Liver (tissue), 9 donors: Measurements from ENCODE around the gene CCNC. TPM values are rescaled to one million over a fixed set of nuclear protein-coding genes. Genes with fewer than 3 reads are reported as not detected.

Experiments
- DNase-seq: peaks from one replicate; pipeline ENCODE4 v3.0.0-alpha.2; 2017; ENCODE audit warnings: low spot score
- H3K27ac ChIP-seq, 2 donors: one replicate each; pipeline ENCODE4 v1.7.0; 2013; ENCODE audit warnings: inconsistent platforms in 2 of 2, low read length in 2 of 2, control low read depth in 1 of 2, low read depth in 1 of 2, mild to moderate bottlenecking in 1 of 2
- H3K27me3 ChIP-seq, 4 donors: one replicate each; pipeline versions ENCODE4 v1.6.1 to v1.7.0; 2013; ENCODE audit warnings: low read length in 3 of 4, inconsistent platforms in 1 of 4, mild to moderate bottlenecking in 1 of 4, moderate library complexity in 1 of 4; ENCODE audit not compliant: control insufficient read depth in 4 of 4, insufficient read depth in 4 of 4
- H3K36me3 ChIP-seq, 4 donors: one replicate each; pipeline versions ENCODE4 v1.6.1 to v1.7.0; 2013; ENCODE audit warnings: low read length in 3 of 4, mild to moderate bottlenecking in 3 of 4, low read depth in 1 of 4, moderate library complexity in 1 of 4; ENCODE audit not compliant: control insufficient read depth in 4 of 4, insufficient read depth in 3 of 4
- H3K4me1 ChIP-seq, 4 donors: one replicate each; pipeline versions ENCODE4 v1.6.1 to v1.7.0; 2013; ENCODE audit warnings: low read length in 3 of 4, mild to moderate bottlenecking in 3 of 4, moderate library complexity in 1 of 4; ENCODE audit not compliant: control insufficient read depth in 4 of 4, insufficient read depth in 4 of 4
- H3K4me3 ChIP-seq, 3 donors: one replicate each; pipeline versions ENCODE4 v1.6.1 to v1.7.0; 2013; ENCODE audit warnings: low read length in 3 of 3, control low read depth in 1 of 3, low read depth in 1 of 3, mild to moderate bottlenecking in 1 of 3
- H3K9ac ChIP-seq, 2 donors: one replicate each; pipeline ENCODE4 v1.7.0; 2013; ENCODE audit warnings: low read length in 2 of 2, mild to moderate bottlenecking in 2 of 2, moderate library complexity in 2 of 2, control low read depth in 1 of 2, low read depth in 1 of 2
- H3K9me3 ChIP-seq, 4 donors: one replicate each; pipeline versions ENCODE4 v1.6.1 to v1.7.0; 2013; ENCODE audit warnings: low read length in 3 of 4; ENCODE audit not compliant: control insufficient read depth in 4 of 4
- FOXA2 ChIP-seq: IDR thresholded peaks from 2 replicates; pipeline ENCODE4 v1.6.1; 2016; ENCODE audit warnings: antibody characterized with exemption
- HNF4A ChIP-seq, 2 donors: conservative IDR thresholded peaks; 2 replicates each; pipeline ENCODE4 v1.6.1; 2016; ENCODE audit warnings: antibody characterized with exemption in 2 of 2, mild to moderate bottlenecking in 2 of 2
- JUND ChIP-seq, 2 donors: IDR thresholded peaks; 2 replicates each; pipeline ENCODE4 v1.6.1; 2016; ENCODE audit warnings: antibody characterized with exemption in 2 of 2
- NR2F2 ChIP-seq: IDR thresholded peaks from 2 replicates; pipeline ENCODE4 v1.6.1; 2016; ENCODE audit warnings: antibody characterized with exemption
- RAD21 ChIP-seq, 2 donors: IDR thresholded peaks; 2 replicates each; pipeline ENCODE4 v1.6.1; 2016; ENCODE audit warnings: antibody characterized with exemption in 2 of 2, mild to moderate bottlenecking in 2 of 2
- REST ChIP-seq: IDR thresholded peaks from 2 replicates; pipeline ENCODE4 v1.6.1; 2016; ENCODE audit warnings: antibody characterized with exemption, mild to moderate bottlenecking
- RXRA ChIP-seq, 2 donors: IDR thresholded peaks; 2 replicates each; pipeline ENCODE4 v1.6.1; 2017 to 2018; ENCODE audit warnings: antibody characterized with exemption in 2 of 2, mild to moderate bottlenecking in 1 of 2
- SP1 ChIP-seq: IDR thresholded peaks from 2 replicates; pipeline ENCODE4 v1.6.1; 2018; ENCODE audit warnings: antibody characterized with exemption, mild to moderate bottlenecking
- WGBS: extraction: QIAGEN DNeasy Blood & Tissue Kit; methylation state at CpG from one replicate; pipeline ENCODE4 v1.1.7; 2013; 5-methylcytosine and 5-hydroxymethylcytosine counted together
- polyA plus RNA-seq, 2 donors: library from polyadenylated mRNA; stranded (reverse) in 1 of 2; unstranded in 1 of 2; fragments of 200-250 nt in 1 of 2; fragments of >200 nt in 1 of 2; fragmentation: Nextera tagmentation in 1 of 2; extraction: Ambion mirVana in 1 of 2; gene quantifications; one replicate each; pipeline versions ENCODE4 v1.2.1 to v1.2.3, GENCODE V29; 2013 to 2015
- total RNA-seq, 2 donors: library from RNA; depleted of rRNA; stranded (reverse); fragments of >200 nt; gene quantifications; one replicate each; pipeline ENCODE4 v1.2.3, GENCODE V29; 2014
- TF ChIP-seq, protein P1 (sequence below): IDR thresholded peaks from 2 replicates; pipeline ENCODE4 v1.6.1; 2016; ENCODE audit warnings: antibody characterized with exemption
- TF ChIP-seq, protein P2 (sequence below): IDR thresholded peaks from 2 replicates; pipeline ENCODE4 v1.6.1; 2016; ENCODE audit warnings: antibody characterized with exemption
- donor health status: healthy.
- donor health status: healthy.
- donor health status: healthy.
- donor health status: healthy.
- donor health status: healthy.

The CCNC gene
- total and polyA plus RNA-seq, 4 donors = 32.9 to 80.7 (median 47.8) TPM

GRCh38 chr6:99617131-99617530 is 48.7 kb upstream of the CCNC start:
- no peak overlapping the region for H3K27ac ChIP-seq
- peaks cover 5 to 44% (median 17%) of the 10 kb centered on the region in 4 donors for H3K27me3 ChIP-seq
- 55% methylated on average over 2 of the region's 2 CpGs for WGBS
- peaks cover 12 to 22% (median 19%) of the 10 kb centered on the region in 4 donors for H3K4me1 ChIP-seq
- no peak for DNase-seq
- H3K36me3 ChIP-seq = no peaks in the 10 kb centered on the region
- H3K9me3 ChIP-seq = peaks cover 0 to 4% (median 0%) of the 10 kb centered on the region in 4 donors
- no peak overlapping the region for H3K4me3 ChIP-seq
- no peak for TF ChIP-seq FOXA2
- no peak for TF ChIP-seq SP1
- no peak for TF ChIP-seq REST
- no peak overlapping the region for H3K9ac ChIP-seq

DNA sequence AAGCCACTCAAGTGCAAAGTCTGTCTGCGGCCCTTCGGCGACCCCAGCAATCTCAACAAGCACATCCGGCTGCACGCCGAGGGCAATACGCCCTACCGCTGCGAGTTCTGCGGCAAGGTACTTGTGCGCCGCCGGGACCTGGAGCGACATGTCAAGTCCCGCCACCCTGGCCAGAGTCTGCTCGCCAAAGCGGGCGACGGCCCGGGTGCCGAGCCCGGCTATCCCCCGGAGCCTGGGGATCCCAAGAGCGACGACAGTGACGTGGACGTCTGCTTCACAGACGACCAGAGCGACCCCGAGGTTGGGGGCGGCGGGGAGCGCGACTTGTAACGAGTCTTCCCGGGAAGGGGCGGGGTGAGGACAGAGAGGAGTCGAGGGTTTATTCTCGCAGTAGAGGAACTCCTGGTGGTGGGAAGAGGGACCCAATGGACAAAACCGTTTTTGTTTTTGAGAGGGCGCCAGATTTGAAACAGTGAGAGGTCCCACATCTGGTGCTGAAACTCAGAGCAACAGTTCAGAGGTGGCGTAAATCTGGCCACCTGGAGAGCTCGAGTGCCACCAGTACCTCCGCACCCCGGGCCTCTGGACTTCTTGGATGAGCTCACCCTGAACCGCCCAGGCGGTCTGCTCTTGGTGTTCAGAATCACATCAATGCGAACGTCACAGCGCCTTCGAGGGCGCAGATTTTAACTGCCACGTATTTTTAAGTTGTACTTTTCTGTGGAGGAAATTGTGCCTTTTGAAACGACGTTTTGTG is 46.1 kb upstream of the CCNC start:
- no peak overlapping the region for H3K9ac ChIP-seq
- no peaks in the 10 kb centered on the region for H3K36me3 ChIP-seq
- no peak overlapping the region for H3K27ac ChIP-seq
- no peak for DNase-seq
- whole genome bisulfite sequencing = 5% methylated on average over 55 of the region's 55 CpGs
- peaks cover 6 to 35% (median 18%) of the 10 kb centered on the region in 4 donors for H3K27me3 ChIP-seq
- H3K4me3 ChIP-seq = peak overlapping the region in 2 of 3 donors; percentile 48 to 53
- H3K4me1 ChIP-seq = peaks cover 12 to 22% (median 19%) of the 10 kb centered on the region in 4 donors
- TF ChIP-seq RXRA (IDR thresholded peaks at IDR 0.05) = no peak
- peak; percentile 47 for TF ChIP-seq REST
- TF ChIP-seq FOXA2 = no peak
- peaks cover 0 to 4% (median 0%) of the 10 kb centered on the region in 4 donors for H3K9me3 ChIP-seq

DNA sequence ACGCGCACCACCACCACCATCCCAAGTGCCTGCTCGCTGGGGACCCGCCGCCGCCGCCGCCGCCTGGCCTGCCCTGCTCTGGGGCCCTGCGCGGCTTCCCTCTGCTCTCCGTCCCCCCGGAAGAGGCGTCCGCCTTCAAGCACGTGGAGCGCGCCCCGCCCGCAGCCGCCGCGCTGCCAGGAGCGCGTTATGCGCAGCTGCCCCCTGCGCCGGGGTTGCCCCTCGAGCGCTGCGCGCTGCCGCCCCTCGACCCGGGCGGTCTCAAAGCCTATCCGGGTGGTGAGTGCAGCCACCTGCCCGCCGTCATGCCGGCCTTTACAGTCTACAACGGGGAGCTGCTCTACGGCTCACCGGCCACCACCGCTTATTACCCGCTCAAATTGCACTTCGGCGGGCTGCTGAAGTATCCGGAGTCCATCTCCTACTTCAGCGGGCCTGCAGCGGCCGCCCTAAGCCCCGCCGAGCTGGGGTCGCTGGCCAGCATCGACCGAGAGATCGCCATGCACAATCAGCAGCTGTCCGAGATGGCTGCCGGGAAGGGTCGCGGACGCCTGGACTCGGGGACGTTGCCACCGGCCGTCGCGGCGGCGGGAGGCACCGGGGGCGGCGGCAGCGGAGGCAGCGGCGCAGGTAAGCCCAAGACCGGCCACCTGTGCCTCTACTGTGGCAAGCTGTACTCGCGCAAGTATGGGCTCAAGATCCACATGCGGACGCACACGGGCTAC is 45.4 kb upstream of the CCNC start:
- peaks cover 12 to 22% (median 18%) of the 10 kb centered on the region in 4 donors for H3K4me1 ChIP-seq
- peak overlapping the region; percentile 37 to 53 (median 48) for H3K4me3 ChIP-seq
- no peak overlapping the region for H3K9ac ChIP-seq
- no peak overlapping the region for H3K27ac ChIP-seq
- H3K9me3 ChIP-seq = peaks cover 0 to 4% (median 0%) of the 10 kb centered on the region in 4 donors
- H3K36me3 ChIP-seq = no peaks in the 10 kb centered on the region
- 2% methylated on average over 82 of the region's 82 CpGs for WGBS
- no peak for DNase-seq
- H3K27me3 ChIP-seq = peaks cover 9 to 38% (median 20%) of the 10 kb centered on the region in 4 donors
- TF ChIP-seq HNF4A (conservative IDR thresholded peaks at IDR 0.05) (no peak), REST (no peak), RAD21 (IDR thresholded peaks at IDR 0.05) (no peak), FOXA2 (no peak), JUND (IDR thresholded peaks at IDR 0.05) (no peak), RXRA (IDR thresholded peaks at IDR 0.05) (no peak), NR2F2 (no peak), SP1 (no peak)
- TF ChIP-seq, protein P1, sequence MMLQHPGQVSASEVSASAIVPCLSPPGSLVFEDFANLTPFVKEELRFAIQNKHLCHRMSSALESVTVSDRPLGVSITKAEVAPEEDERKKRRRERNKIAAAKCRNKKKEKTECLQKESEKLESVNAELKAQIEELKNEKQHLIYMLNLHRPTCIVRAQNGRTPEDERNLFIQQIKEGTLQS = no peak
- TF ChIP-seq, protein P2, sequence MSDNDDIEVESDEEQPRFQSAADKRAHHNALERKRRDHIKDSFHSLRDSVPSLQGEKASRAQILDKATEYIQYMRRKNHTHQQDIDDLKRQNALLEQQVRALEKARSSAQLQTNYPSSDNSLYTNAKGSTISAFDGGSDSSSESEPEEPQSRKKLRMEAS = no peak
